HG03196 (cell line): ENCODE data around the gene GPR180.
A peak's percentile ranks its signal among the peaks of the same experiment; 100 is the strongest.

ENCODE experiments used
- ATAC-seq: cut with Tn5 transposase; IDR thresholded peaks from one replicate; pipeline ENCODE4 v1.9.1; 2021; ENCODE audit not compliant: unreplicated experiment

Gene GPR180

DNA sequence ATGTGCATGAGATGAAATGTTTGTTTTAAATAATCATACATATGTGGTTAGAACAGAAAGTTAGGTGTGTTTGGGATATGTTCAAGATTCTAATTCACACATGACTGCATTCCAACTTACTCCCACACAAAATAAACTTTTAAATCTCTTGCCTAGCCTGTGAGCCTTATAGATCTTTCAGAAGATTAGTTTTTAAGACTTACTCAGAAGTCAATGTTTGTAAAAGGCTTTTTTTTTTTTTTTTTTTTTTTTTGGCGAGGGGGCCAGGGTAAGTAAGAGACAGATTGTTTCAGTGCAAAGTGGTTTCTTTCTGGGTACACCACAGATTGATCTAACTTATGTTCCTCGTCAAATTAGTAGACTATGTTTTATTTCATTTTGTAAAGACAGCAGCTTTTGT lies 39.1 kb downstream of the GPR180 start:
- no peak for ATAC-seq

DNA sequence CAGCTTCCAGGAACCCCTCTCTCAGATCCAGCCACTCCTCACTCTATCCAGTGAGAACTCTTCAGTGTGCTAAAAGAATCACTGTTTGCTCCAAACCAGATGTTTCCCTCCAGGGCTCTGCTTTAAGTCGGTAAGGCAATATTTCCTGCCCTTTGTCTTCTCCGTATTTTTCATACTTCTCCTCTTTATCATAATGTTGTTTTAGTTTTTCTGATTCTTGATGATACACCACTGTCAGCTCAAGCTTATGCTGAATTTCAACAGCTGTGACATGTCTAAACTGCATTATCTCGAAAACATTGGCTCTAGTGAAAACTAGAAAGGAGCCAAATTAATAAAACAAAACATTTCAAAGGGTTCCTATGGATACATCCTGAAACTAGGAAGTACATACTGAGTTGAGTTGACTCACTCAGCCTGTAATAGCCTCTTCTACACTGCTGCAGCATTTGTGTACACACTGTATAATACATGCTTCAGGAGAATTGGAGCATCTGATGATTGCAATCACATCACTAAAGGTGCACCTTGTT lies 39.8 kb downstream of the GPR180 start:
- ATAC-seq, result no peak

DNA sequence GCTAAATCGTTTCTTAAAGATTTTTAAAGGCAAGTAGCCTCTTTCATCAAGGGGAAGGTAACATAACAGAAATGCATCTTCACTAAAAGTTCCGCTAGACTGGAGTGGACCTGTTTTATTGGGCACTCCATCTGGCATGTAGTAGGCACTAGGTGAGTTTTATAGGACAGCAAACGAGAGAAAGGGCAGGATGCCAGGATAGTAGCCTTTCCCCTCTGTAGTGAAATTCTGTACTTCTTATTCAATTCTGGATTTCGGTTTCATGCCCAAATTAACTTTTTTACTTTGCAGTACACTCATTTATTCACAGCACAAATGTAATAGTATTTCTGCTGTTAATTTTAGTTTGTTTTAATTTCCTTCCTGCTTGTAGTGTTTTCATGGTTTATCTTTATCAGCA lies 45.2 kb downstream of the GPR180 start:
- ATAC-seq, result peak; percentile 57

DNA sequence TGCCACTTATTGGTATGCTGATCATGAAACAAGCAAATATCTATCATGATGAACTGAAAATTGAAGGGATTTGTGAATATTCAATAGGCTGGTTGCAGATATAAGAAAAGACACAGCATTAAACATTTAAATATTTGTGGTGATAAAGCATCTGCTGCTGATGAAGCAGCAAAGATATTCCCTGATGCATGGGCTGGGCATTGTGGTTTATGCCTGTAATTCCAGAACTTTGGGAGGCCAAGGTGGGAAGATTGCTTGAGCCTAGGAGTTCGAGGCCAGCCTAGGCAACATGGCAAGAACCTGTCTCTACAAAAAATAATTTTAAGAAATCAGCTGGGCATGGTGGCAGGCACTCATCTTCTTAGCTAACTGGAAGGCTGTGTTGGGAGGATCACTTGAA lies 54.5 kb downstream of the GPR180 start:
- ATAC-seq, result no peak

DNA sequence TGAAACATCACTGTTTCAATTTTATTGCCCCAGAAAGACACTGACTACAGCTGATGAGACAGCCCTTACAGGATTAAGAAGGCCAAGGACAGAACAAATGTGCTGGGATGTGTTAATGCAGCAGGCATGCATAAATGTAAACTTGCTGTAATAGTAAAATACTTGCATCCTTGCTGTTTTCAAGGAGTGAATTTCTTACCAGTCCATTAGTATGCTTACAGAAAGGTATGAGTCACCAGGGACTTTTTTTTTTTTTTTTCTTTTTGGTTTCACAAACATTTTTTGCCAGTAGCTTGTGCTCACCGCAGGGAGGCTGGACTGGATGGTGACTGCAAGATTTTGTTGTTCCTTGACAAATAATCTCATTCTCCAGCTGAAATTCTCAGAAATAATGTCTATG lies 55.1 kb downstream of the GPR180 start:
- peak; percentile 76 for ATAC-seq

DNA sequence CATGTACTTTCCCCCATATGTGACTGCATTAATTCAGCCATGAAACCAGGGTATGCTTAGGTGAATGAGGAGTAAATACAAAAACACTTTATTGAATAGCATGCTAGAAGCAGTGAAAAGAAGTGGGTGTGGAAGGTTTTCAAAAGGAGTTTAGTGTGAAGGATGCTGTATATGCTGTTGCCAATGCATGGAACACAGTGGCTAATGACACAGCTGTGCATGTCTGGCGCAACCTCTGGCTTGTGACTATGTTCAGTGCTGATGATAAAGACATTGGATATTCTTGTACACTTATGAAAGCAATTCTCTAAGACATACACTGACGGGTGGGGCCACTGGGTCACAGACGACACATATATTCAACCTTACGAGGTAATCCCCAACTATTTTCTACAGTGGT lies 55.5 kb downstream of the GPR180 start:
- peak; percentile 21 for ATAC-seq

DNA sequence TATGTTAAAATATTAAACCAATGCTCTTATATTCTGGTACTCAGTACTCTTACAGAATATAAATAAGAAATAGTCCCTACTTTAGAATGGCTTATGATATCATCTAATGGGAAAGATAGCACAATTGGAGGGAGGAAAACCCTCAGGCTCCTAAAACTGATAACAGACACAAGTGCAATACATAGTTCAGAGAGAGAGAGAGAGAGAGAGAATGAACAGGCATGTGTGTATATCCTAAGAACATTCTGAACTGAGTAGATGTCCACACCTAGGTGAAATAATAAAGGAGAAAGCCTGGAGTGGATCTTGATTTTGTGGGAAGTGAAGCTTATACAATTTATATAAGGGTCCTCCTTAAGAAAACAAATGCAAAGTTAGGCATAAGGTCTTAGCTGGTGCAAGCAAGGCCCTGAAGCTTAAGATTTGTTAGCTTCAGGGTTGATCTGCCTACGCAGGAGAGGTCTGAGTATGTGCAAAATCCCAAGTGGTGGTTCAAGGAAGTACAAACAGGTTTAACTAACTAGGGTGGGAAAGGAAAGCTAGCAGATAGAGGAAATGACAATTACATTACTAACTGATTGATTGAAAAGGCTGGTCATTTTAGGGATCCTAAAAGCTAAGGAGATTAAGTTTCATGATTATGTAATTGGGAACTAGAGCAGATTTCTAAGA lies 57.4 kb downstream of the GPR180 start:
- no peak for ATAC-seq

DNA sequence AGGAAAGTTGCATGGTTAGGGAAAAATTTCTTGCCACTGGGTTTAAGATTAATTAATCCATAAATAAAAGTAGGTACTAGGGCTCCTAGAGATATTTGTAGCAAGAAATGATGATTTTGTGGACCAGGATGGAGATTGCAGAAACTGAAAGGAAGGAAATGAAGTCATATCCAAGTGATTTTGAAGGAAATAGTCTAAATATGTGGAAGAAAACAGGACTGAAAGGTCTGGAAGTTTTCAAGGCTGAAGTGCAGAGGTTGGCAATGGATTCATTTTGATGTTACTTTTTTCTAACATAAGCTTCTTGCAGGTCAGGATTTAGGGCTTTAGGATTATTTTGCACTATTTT lies 57.9 kb downstream of the GPR180 start:
- no peak for ATAC-seq

DNA sequence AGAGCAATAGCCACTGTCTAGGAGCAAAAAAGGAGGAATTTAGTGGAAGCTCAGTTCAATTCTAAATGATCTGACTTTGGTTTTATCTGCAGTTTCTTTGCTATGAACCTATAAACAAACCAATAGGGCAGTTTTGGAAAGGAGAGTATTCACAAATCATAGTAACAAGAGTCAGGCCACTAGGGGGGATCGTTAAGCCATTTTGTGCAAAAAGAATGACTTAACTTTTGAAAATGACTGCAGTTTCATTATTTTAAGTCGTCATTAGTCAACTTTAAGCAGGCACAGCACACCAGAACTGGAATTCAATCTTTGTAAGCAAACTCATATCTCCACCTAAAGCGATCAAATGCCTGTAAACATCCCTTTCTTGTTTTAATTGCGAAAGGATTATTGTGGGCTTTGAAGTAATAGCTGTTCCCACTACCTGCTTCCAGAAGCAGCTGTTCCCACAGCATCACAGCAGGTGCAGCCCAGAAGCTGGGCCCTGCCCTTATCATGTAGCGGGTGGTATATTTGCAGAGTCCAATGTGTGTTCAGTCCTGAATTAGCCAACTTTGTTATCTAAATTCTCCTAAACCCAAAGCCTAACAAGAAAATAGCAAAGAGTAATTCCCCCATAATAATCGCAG lies 59.2 kb downstream of the GPR180 start:
- no peak for ATAC-seq

DNA sequence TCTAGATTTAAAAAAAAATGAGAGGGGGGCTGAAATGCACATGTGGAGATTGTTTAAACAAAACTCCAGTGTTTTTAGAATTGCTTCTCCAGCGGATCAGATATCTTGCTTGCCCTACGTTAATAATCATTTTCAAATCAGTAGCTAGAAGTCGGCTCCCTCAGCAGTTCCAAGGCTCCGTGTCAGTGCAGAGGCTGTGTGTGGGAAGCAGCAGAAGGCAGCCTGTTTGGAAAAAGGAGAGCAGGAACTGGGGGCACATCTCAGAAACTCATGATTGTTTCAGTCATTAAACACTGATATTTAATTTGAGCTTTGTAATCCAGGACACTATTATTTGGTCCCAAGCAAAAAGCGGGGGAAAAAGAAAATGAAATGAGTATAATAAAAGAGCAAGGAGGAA lies 59.7 kb downstream of the GPR180 start:
- ATAC-seq, result no peak

DNA sequence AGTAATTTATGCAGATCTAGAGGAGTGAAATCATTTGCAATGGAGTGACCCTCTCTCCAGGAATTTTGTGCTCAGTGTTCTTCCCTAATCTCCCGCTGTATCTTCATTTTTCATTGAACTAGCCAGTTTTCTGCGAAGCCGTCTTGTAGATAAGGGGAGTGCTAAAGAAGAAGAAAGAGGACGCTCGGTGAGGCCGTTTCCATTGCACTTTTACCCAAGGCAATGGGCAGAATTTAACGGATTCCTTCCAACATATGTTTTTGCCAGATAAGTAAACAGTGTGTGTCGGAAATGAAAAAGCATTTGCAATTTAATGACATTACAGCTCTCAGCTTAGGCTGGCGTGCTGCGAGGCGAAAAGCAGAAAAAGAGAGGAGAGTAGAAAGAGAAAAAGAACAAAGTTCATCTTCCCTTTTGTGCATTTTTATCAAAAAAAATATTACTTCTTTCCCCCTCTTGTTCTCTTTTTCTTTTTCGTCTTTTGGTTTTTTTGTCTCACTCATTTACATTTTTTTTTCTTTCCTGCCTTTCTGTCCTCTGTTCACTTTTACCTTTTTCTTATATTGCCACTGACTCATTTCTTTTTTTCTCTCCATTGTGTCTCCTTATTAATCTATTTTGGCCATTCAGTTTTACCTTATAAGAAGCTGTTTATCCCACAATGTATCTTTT lies 60.8 kb downstream of the GPR180 start:
- ATAC-seq, result no peak

DNA sequence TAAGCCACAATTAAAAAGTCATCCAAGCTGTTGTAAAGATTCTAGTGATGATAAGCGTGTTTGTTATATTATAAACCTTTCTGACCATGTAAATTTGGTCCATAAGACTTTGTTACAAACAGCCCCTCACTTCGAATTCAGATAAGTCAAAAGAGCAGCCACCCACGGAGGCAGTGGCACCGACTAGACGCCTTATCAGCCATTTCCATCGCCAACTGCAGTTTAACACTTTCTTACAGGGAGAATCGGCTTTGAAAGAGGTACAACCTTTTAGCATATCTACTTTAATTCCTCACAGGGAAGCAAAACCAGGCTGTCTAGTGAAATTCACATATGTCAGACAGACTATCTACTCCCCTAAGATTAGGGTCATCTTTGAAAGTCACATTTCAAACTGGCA lies 63.2 kb downstream of the GPR180 start:
- ATAC-seq, result no peak

DNA sequence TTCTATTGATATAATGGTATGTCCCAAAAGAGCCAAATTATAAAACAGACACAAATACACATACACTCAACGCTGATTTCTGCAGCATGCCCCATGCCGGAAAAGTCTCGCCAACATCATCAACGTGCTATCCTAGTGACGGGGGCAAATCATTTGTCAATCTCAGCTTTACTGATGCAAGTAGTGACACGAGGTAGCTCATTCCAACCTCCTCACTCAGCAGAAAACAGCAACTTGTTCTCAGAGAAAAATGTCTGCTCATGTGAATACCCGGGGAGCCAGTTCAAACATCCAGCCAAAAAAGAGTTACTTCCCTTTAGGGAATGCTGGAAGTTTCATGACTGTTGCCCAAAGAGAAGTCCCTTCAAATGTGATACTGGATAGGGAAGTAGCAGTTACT lies 64.4 kb downstream of the GPR180 start:
- no peak for ATAC-seq

DNA sequence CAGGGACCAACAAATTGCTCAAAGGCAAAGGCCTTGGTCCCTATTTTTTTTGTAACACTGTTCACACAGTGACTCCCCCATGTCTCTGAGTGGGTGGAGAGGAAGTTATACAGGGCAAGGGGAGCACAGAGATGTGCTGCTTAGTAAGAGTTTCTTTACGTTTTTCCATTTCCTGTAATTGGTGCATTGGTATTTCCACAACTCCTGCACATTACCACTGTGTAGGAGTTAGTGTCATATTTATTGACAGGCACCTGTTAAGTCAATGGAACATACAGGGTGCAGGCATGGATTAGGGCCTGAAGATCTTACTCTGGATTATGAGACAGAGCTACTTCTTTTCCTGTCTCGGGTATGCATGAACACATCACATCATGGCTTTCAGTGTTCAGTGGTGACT lies 65.5 kb downstream of the GPR180 start:
- ATAC-seq, result no peak

DNA sequence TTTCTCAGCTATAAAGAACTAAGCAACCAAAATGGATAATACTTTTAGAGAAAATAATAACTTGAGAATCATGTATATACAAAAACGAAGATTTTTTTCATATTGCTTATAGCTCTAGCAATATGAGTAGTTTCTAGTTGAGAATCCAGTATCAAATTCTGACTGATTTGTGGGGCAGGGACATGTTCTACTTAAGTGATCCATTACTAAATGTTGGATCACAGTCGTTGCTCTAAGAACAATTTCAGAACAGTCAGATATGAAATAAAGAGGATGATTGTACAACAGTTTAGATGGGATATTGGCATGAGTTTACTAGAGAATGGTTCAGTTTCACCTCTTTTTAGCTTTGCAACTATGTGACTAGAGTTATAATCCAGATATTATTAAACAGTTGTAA lies 70.7 kb downstream of the GPR180 start:
- ATAC-seq, result no peak

DNA sequence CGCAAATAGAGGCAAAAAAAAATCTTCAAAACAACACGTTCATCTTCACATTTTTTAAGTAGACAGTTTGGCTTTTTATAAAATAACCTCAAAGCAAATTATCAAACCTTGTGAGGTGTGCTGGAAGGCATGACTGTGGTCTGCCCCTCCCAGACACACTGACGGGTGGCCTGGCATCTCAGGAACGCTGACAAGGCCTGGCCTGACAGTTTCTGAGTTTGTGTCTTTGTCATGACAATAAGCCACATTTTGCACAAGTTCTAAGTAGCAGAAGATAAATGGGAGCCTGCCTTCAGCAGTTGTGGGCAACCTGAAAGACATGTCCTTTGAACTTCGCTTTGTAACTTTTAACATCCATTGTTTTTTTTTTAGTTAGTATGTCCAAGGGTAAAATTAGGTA lies 72.2 kb downstream of the GPR180 start:
- no peak for ATAC-seq

DNA sequence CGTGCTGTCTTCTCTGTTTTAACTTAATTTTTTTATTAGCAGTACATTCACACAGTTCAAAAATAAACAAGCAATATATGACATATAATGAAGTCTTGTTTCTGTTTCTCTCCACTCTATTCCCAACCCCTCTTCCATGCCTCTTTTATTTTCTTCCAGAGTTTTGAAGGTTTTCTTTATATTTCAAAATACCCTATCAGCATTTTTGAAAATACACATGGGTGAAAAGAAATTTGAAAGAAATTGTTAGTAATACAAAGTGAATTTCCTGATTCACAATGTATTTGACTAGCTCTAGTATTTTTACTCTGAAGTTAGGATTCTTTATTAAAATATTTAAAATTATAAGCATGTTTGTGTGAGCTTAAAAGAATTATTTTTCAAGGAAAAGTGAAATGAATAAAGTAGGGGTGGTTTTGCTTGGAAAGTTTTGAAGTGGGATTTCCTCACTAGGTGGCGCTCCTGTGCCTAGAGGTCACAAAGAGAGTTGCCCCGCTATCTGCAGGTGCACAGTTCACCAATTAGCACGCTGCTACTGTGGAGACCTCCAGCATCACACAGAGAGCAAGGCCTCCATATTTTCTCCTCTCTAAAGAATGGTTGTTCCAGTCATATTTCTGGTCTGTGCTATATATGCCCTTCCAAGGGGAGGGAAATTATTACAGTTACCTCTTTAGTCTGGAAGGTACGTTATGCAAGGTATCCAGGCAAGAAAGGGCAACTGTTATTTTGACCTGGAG lies 73.1 kb downstream of the GPR180 start:
- ATAC-seq, result peak; percentile 65

DNA sequence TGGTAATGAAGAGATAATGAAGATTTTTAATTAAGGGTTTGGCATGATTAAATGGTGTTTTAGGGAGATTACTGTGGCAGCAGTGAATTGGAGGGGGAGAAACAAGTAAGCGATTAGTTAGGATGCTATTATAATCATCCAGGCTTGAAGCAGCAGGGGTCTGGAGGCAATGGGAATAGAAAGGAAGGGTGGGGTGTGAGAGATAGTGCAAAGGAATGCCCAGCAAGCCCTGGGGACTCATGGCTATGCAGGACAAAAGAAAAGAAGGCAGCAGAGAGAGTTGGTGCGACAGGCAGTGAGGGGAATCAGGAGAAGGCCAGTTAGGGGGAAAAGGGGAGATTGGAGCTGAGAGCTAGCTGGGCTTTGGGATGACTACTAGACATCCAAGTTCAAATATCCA lies 76.1 kb downstream of the GPR180 start:
- ATAC-seq, result no peak

DNA sequence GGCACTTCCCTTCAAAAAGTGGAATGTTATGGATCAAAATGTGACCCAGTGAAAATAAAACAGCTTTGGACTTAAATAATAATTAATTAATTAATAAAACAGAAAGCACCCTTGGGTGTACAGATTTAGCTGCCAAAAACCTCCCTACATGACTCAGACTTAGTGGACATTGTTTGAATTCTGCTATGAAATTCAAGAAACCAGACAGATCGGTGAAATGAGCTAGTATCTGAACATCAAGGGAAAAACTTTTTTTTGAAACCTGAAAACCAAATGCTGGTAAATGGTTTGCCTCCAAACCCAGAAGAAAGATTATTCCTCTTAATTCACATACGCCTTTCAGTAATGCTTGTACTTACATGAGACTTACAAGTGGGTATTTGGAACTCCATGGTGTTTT lies 77.2 kb downstream of the GPR180 start:
- ATAC-seq, result no peak

DNA sequence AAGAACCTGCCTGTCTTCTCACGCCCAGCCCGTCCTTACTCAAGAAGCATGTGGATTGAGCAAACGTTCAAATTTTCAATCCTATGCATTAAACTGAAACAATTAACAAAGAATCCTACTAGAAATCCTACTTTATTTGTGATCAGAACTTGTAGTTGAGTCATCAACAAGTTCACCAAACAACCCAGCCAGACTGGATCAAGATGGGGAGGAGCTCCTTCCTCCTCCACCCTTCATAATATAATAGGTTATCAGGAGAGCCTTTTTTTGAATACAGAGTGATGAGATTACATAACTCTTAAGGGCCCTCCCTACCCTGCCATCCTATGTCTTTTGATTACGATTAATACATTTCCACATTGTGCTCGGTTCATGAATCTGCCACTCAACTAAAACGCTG lies 78.0 kb downstream of the GPR180 start:
- no peak for ATAC-seq

DNA sequence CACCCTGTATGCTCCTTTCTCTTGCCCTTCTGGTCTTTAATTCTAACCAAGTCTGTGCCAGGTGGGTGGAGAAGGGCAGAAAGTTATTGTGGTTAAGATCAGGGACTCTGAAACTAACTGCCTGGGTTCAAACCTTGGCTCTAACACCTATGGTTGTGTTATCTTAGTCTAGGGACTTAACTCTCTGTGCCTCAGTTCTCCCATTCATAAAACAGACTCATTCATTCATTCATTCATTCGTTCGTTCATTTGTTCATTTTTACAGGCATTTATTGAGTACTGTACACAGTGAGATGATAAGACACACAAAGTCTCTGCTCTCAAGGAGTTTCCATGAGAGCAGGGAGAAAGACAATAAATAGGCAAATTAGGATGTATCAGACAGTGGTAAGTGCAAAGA lies 80.6 kb downstream of the GPR180 start:
- ATAC-seq, result no peak

DNA sequence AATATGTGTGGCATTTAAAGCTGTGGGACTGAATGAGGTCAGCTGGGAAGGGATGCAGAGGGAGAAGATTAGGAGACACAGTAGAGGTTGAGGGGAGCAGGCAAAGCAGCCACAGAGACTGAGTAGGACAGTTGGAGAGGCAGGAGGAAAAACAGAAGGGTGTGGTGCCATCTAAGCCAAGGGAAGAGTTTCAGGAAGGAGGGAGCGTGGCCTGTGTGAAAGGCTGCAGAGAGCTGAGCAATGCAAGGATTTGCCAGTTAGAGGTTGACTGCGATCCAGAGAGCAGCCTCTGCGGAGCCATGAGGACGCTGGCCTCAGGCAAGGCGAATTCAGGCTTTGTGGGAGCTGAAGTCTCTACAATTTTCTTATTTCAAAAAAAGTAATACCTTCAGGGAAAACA lies 81.8 kb downstream of the GPR180 start:
- no peak for ATAC-seq
